Lower lobe of right lung (tissue), 2 donors: ENCODE results near the gene SIGLEC8. TPM values are rescaled to one million over a fixed set of nuclear protein-coding genes. Genes with fewer than 3 reads are reported as not detected.
A peak's percentile ranks its signal among the peaks of the same experiment; 100 is the strongest.
"Not testable (repeated sequence)": the region's sequence is repeated elsewhere in the genome, so short reads cannot be mapped to it uniquely, and the experiment has no call there.

Experiments
- ATAC-seq, 2 donors: fragments of 200-7000 bp; cut with Tn5 transposase; one replicate each; pipeline ENCODE4 v1.9.1; 2020 to 2022; ENCODE audit warnings: mild to moderate bottlenecking in 2 of 2, moderate library complexity in 2 of 2
- DNase-seq: peaks from one replicate; pipeline ENCODE4 v3.0.0-alpha.2; 2020
- H3K27ac ChIP-seq: fragments of 200-600 bp; one replicate; pipeline ENCODE4 v1.8.0; 2022
- H3K27me3 ChIP-seq: fragments of 200-600 bp; one replicate; pipeline ENCODE4 v1.8.0; 2022; ENCODE audit warnings: low read depth
- H3K36me3 ChIP-seq: fragments of 200-600 bp; one replicate; pipeline ENCODE4 v1.8.0; 2022; ENCODE audit warnings: mild to moderate bottlenecking
- H3K4me1 ChIP-seq: fragments of 200-600 bp; one replicate; pipeline ENCODE4 v1.8.0; 2022
- H3K4me3 ChIP-seq: fragments of 200-600 bp; one replicate; pipeline ENCODE4 v1.8.0; 2022; ENCODE audit warnings: mild to moderate bottlenecking
- H3K9me3 ChIP-seq: fragments of 200-600 bp; one replicate; pipeline ENCODE4 v1.8.0; 2022
- CTCF ChIP-seq: fragments of 200-600 bp; IDR thresholded peaks from one replicate; pipeline ENCODE4 v1.8.0; 2022; ENCODE audit warnings: antibody characterized with exemption, mild to moderate bottlenecking
- intact Hi-C: fragments of 100-400 bp; cut with DNase I; formaldehyde crosslinking; loops from one replicate; pipeline ENCODE4 v1.11.0; 2022
- total RNA-seq: library from RNA; stranded (reverse); fragmentation: NEBNext Ultra II Directional; extraction: Animal tissue kit (Norgen Biotek cat#: 25700); gene quantifications from one replicate; pipeline ENCODE4 v1.2.1, GENCODE V29; 2021
- donor health status: DM: no; HTN: yes; CAD: no; lungs with severe emphysema.

SIGLEC8 gene
- total RNA-seq, 1 donor from 2014 or later, result 3.0 TPM

- intact Hi-C loops, result no loop called here
- ATAC-seq (no peak), DNase-seq (no peak)
- Histone ChIP-seq H3K4me3 (no peak overlapping the region), H3K27me3 (peaks cover 14% of the 10 kb centered on the region), H3K27ac (no peak overlapping the region), H3K9me3 (no peaks in the 10 kb centered on the region), H3K36me3 (no peaks in the 10 kb centered on the region), H3K4me1 (no peaks in the 10 kb centered on the region)
- no peak for TF ChIP-seq CTCF
These were observed 7.4 kb downstream of the SIGLEC8 start for GRCh38 chr19:51450730-51451307.

- no peak overlapping the region for H3K27ac ChIP-seq
- no peak for DNase-seq
- H3K4me1 ChIP-seq, result no peaks in the 10 kb centered on the region
- H3K9me3 ChIP-seq, result no peaks in the 10 kb centered on the region
- intact Hi-C loops, result no loop called here
- H3K36me3 ChIP-seq, result no peaks in the 10 kb centered on the region
- no peak overlapping the region for H3K4me3 ChIP-seq
- H3K27me3 ChIP-seq, result peaks cover 19% of the 10 kb centered on the region
- ATAC-seq, result no peak
- no peak for TF ChIP-seq CTCF
These were observed 9.7 kb downstream of the SIGLEC8 start for GRCh38 chr19:51448411-51449016.

- Histone ChIP-seq H3K27ac (no peak overlapping the region), H3K27me3 (peaks cover 23% of the 10 kb centered on the region), H3K4me3 (no peak overlapping the region), H3K4me1 (no peaks in the 10 kb centered on the region), H3K36me3 (no peaks in the 10 kb centered on the region), H3K9me3 (no peaks in the 10 kb centered on the region)
- no peak for TF ChIP-seq CTCF
- intact Hi-C loops, result no loop called here
- DNase-seq (no peak), ATAC-seq (no peak)
These were observed 10.2 kb downstream of the SIGLEC8 start for GRCh38 chr19:51448011-51448410.

- H3K4me1 ChIP-seq, DNase-seq, intact Hi-C loops, ATAC-seq, H3K4me3 ChIP-seq, H3K27ac ChIP-seq, H3K9me3 ChIP-seq, H3K36me3 ChIP-seq: not testable (repeated sequence)
- H3K27me3 ChIP-seq, result peaks cover 23% of the 10 kb centered on the region
These were observed 10.7 kb downstream of the SIGLEC8 start for GRCh38 chr19:51447510-51447909.

GRCh38 chr19:51441410-51442390 lies 16.6 kb downstream of the SIGLEC8 start:
- no peak overlapping the region for H3K27ac ChIP-seq
- H3K36me3 ChIP-seq, result no peaks in the 10 kb centered on the region
- H3K27me3 ChIP-seq, result peaks cover 44% of the 10 kb centered on the region
- DNase-seq (no peak), ATAC-seq (peak; percentile 65 to 75)
- H3K4me1 ChIP-seq, result peaks cover 4% of the 10 kb centered on the region
- H3K9me3 ChIP-seq, result no peaks in the 10 kb centered on the region
- intact Hi-C loops, result no loop called here
- peak overlapping the region; percentile 17 for H3K4me3 ChIP-seq
- no peak for TF ChIP-seq CTCF
